Spleen (tissue), 7 donors: ENCODE results near the gene TMEM108.

Experiments used
- POLR2A ChIP-seq, 3 donors: fragments of 450-650 bp; IDR thresholded peaks; one replicate each; pipeline ENCODE4 v1.5.1; 2017; ENCODE audit warnings: antibody characterized with exemption in 3 of 3, mild to moderate bottlenecking in 1 of 3
- TF ChIP-seq, protein P1 (sequence below), 11 experiments: fragments of 200-600 bp in 7 of 11; fragments of 450-650 bp in 4 of 11; sonication (generic) in 4 of 11; IDR thresholded peaks in 8 of 11; conservative IDR thresholded peaks in 3 of 11; 1 replicate in 7 of 11; 2 replicates in 4 of 11; pipeline versions ENCODE4 v1.4.0 to v1.8.0; 2016 to 2021; ENCODE audit warnings: antibody characterized with exemption in 11 of 11, inconsistent platforms in 4 of 11, mild to moderate bottlenecking in 1 of 11
- donor health status: DM: no; HTN: no; CAD: no; lungs with moderate emphysema.
- donor health status: DM: no; HTN: no; CAD: no.
- donor health status: DM: no; HTN: no; CAD: no.

DNA sequence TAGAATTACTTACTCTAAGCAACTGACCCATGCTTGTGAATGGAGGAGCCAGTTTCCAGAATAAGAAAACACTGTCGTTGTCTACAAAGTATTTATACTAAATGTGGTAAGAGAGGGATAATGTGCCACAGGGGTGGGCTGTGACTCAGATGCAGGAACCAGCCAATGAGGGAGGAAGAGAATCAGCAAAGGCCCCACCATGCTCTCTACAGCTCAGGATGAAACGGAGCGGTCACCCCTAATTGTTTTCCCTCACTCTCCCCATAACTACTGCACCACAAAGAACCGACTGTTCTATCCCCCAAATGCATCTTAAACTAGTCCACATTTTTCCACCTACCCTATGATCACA is 406.2 kb downstream of the TMEM108 start:
- no peak for TF ChIP-seq POLR2A (IDR thresholded peaks at IDR 0.05)
- TF ChIP-seq, protein P1, sequence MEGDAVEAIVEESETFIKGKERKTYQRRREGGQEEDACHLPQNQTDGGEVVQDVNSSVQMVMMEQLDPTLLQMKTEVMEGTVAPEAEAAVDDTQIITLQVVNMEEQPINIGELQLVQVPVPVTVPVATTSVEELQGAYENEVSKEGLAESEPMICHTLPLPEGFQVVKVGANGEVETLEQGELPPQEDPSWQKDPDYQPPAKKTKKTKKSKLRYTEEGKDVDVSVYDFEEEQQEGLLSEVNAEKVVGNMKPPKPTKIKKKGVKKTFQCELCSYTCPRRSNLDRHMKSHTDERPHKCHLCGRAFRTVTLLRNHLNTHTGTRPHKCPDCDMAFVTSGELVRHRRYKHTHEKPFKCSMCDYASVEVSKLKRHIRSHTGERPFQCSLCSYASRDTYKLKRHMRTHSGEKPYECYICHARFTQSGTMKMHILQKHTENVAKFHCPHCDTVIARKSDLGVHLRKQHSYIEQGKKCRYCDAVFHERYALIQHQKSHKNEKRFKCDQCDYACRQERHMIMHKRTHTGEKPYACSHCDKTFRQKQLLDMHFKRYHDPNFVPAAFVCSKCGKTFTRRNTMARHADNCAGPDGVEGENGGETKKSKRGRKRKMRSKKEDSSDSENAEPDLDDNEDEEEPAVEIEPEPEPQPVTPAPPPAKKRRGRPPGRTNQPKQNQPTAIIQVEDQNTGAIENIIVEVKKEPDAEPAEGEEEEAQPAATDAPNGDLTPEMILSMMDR (IDR thresholded peaks at IDR 0.05 in 8 of 11, conservative IDR thresholded peaks at IDR 0.05 in 3 of 11), result no peak
